GM18519 (cell line): ENCODE results near the gene CCDC172.

Source experiments
- ATAC-seq: cut with Tn5 transposase; IDR thresholded peaks from one replicate; pipeline ENCODE4 v1.9.1; 2021; ENCODE audit warnings: mild to moderate bottlenecking, moderate library complexity; ENCODE audit not compliant: unreplicated experiment, low FRiP score

Gene CCDC172

GRCh38 chr10:116421815-116422214 is 97.6 kb downstream of the CCDC172 start:
- no peak for ATAC-seq

- no peak for ATAC-seq
Measured at GRCh38 chr10:116427671-116428070, 103.4 kb downstream of the CCDC172 start, which contains the start of gene PNLIPRP3. PNLIPRP3 (plus strand) TSS chr10:116427847; CDS start chr10:116428013, 166 bp downstream.

GRCh38 chr10:116429288-116429977 is 105.2 kb downstream of the CCDC172 start:
- no peak for ATAC-seq
